Liver (tissue), 9 donors: ENCODE results near the gene ARHGAP35. TPM values are rescaled to one million over a fixed set of nuclear protein-coding genes. Genes with fewer than 3 reads are reported as not detected.

Source experiments
- DNase-seq: peaks from one replicate; pipeline ENCODE4 v3.0.0-alpha.2; 2017; ENCODE audit warnings: low spot score
- H3K27ac ChIP-seq, 2 donors: one replicate each; pipeline ENCODE4 v1.7.0; 2013; ENCODE audit warnings: inconsistent platforms in 2 of 2, low read length in 2 of 2, control low read depth in 1 of 2, low read depth in 1 of 2, mild to moderate bottlenecking in 1 of 2
- H3K27me3 ChIP-seq, 4 donors: one replicate each; pipeline versions ENCODE4 v1.6.1 to v1.7.0; 2013; ENCODE audit warnings: low read length in 3 of 4, inconsistent platforms in 1 of 4, mild to moderate bottlenecking in 1 of 4, moderate library complexity in 1 of 4; ENCODE audit not compliant: control insufficient read depth in 4 of 4, insufficient read depth in 4 of 4
- H3K36me3 ChIP-seq, 4 donors: one replicate each; pipeline versions ENCODE4 v1.6.1 to v1.7.0; 2013; ENCODE audit warnings: low read length in 3 of 4, mild to moderate bottlenecking in 3 of 4, low read depth in 1 of 4, moderate library complexity in 1 of 4; ENCODE audit not compliant: control insufficient read depth in 4 of 4, insufficient read depth in 3 of 4
- H3K4me1 ChIP-seq, 4 donors: one replicate each; pipeline versions ENCODE4 v1.6.1 to v1.7.0; 2013; ENCODE audit warnings: low read length in 3 of 4, mild to moderate bottlenecking in 3 of 4, moderate library complexity in 1 of 4; ENCODE audit not compliant: control insufficient read depth in 4 of 4, insufficient read depth in 4 of 4
- H3K4me3 ChIP-seq, 3 donors: one replicate each; pipeline versions ENCODE4 v1.6.1 to v1.7.0; 2013; ENCODE audit warnings: low read length in 3 of 3, control low read depth in 1 of 3, low read depth in 1 of 3, mild to moderate bottlenecking in 1 of 3
- H3K9ac ChIP-seq, 2 donors: one replicate each; pipeline ENCODE4 v1.7.0; 2013; ENCODE audit warnings: low read length in 2 of 2, mild to moderate bottlenecking in 2 of 2, moderate library complexity in 2 of 2, control low read depth in 1 of 2, low read depth in 1 of 2
- H3K9me3 ChIP-seq, 4 donors: one replicate each; pipeline versions ENCODE4 v1.6.1 to v1.7.0; 2013; ENCODE audit warnings: low read length in 3 of 4; ENCODE audit not compliant: control insufficient read depth in 4 of 4
- CTCF ChIP-seq: fragments of 150-350 bp; IDR thresholded peaks from 2 replicates; pipeline ENCODE4 v1.5.1; 2017; ENCODE audit warnings: improper control_type of control experiment, low read depth, low read length; ENCODE audit not compliant: missing input control
- EGR1 ChIP-seq, 2 donors: IDR thresholded peaks; 2 replicates each; pipeline ENCODE4 v1.6.1; 2016 to 2018; ENCODE audit warnings: antibody characterized with exemption in 2 of 2, low read depth in 2 of 2
- GABPA ChIP-seq, 2 donors: IDR thresholded peaks in 1 of 2; conservative IDR thresholded peaks in 1 of 2; 2 replicates each; pipeline ENCODE4 v1.6.1; 2016; ENCODE audit warnings: antibody characterized with exemption in 2 of 2, mild to moderate bottlenecking in 1 of 2, moderate library complexity in 1 of 2
- HNF4A ChIP-seq, 2 donors: conservative IDR thresholded peaks; 2 replicates each; pipeline ENCODE4 v1.6.1; 2016; ENCODE audit warnings: antibody characterized with exemption in 2 of 2, mild to moderate bottlenecking in 2 of 2
- MAX ChIP-seq: IDR thresholded peaks from 2 replicates; pipeline ENCODE4 v1.6.1; 2016; ENCODE audit warnings: antibody characterized with exemption
- NR2F2 ChIP-seq: IDR thresholded peaks from 2 replicates; pipeline ENCODE4 v1.6.1; 2016; ENCODE audit warnings: antibody characterized with exemption
- RAD21 ChIP-seq, 2 donors: IDR thresholded peaks; 2 replicates each; pipeline ENCODE4 v1.6.1; 2016; ENCODE audit warnings: antibody characterized with exemption in 2 of 2, mild to moderate bottlenecking in 2 of 2
- REST ChIP-seq: IDR thresholded peaks from 2 replicates; pipeline ENCODE4 v1.6.1; 2016; ENCODE audit warnings: antibody characterized with exemption, mild to moderate bottlenecking
- RXRA ChIP-seq, 2 donors: IDR thresholded peaks; 2 replicates each; pipeline ENCODE4 v1.6.1; 2017 to 2018; ENCODE audit warnings: antibody characterized with exemption in 2 of 2, mild to moderate bottlenecking in 1 of 2
- SP1 ChIP-seq: IDR thresholded peaks from 2 replicates; pipeline ENCODE4 v1.6.1; 2018; ENCODE audit warnings: antibody characterized with exemption, mild to moderate bottlenecking
- YY1 ChIP-seq: IDR thresholded peaks from 2 replicates; pipeline ENCODE4 v1.6.1; 2016; ENCODE audit warnings: antibody characterized with exemption, mild to moderate bottlenecking
- WGBS: extraction: QIAGEN DNeasy Blood & Tissue Kit; methylation state at CpG from one replicate; pipeline ENCODE4 v1.1.7; 2013; 5-methylcytosine and 5-hydroxymethylcytosine counted together
- polyA plus RNA-seq, 2 donors: library from polyadenylated mRNA; stranded (reverse) in 1 of 2; unstranded in 1 of 2; fragments of 200-250 nt in 1 of 2; fragments of >200 nt in 1 of 2; fragmentation: Nextera tagmentation in 1 of 2; extraction: Ambion mirVana in 1 of 2; gene quantifications; one replicate each; pipeline versions ENCODE4 v1.2.1 to v1.2.3, GENCODE V29; 2013 to 2015
- total RNA-seq, 2 donors: library from RNA; depleted of rRNA; stranded (reverse); fragments of >200 nt; gene quantifications; one replicate each; pipeline ENCODE4 v1.2.3, GENCODE V29; 2014
- TF ChIP-seq, protein P1 (sequence below): IDR thresholded peaks from 2 replicates; pipeline ENCODE4 v1.6.1; 2016; ENCODE audit warnings: antibody characterized with exemption
- TF ChIP-seq, protein P2 (sequence below): IDR thresholded peaks from 2 replicates; pipeline ENCODE4 v1.6.1; 2016; ENCODE audit warnings: antibody characterized with exemption
- donor health status: healthy.
- donor health status: healthy.
- donor health status: healthy.
- donor health status: healthy.
- donor health status: healthy.

ARHGAP35 gene
- total and polyA plus RNA-seq, 4 donors = 15.5 to 49.2 (median 21.7) TPM

GRCh38 chr19:46838160-46838559 is 22.6 kb upstream of the ARHGAP35 start (continued):
- TF ChIP-seq EGR1 (IDR thresholded peaks at IDR 0.05; ENCODE audit: low read depth in 2 of 2) = no peak
- no peak for TF ChIP-seq HNF4A (conservative IDR thresholded peaks at IDR 0.05)
- no peak for TF ChIP-seq RXRA (IDR thresholded peaks at IDR 0.05)

- no peak overlapping the region for H3K4me3 ChIP-seq
- DNase-seq = no peak
- H3K4me1 ChIP-seq = peaks cover 0 to 10% (median 6%) of the 10 kb centered on the region in 4 donors
- H3K9me3 ChIP-seq = no peaks in the 10 kb centered on the region
- WGBS = 80% methylated on average over 12 of the region's 12 CpGs
- peaks cover 8 to 29% (median 15%) of the 10 kb centered on the region in 4 donors for H3K36me3 ChIP-seq
- TF ChIP-seq RAD21 (IDR thresholded peaks at IDR 0.05) (no peak), SP1 (no peak), CTCF (no peak), NR2F2 (no peak), EGR1 (IDR thresholded peaks at IDR 0.05; ENCODE audit: low read depth in 2 of 2) (no peak), YY1 (no peak), MAX (no peak)
- TF ChIP-seq, protein P1, sequence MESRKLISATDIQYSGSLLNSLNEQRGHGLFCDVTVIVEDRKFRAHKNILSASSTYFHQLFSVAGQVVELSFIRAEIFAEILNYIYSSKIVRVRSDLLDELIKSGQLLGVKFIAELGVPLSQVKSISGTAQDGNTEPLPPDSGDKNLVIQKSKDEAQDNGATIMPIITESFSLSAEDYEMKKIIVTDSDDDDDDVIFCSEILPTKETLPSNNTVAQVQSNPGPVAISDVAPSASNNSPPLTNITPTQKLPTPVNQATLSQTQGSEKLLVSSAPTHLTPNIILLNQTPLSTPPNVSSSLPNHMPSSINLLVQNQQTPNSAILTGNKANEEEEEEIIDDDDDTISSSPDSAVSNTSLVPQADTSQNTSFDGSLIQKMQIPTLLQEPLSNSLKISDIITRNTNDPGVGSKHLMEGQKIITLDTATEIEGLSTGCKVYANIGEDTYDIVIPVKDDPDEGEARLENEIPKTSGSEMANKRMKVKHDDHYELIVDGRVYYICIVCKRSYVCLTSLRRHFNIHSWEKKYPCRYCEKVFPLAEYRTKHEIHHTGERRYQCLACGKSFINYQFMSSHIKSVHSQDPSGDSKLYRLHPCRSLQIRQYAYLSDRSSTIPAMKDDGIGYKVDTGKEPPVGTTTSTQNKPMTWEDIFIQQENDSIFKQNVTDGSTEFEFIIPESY = no peak
- TF ChIP-seq, protein P2, sequence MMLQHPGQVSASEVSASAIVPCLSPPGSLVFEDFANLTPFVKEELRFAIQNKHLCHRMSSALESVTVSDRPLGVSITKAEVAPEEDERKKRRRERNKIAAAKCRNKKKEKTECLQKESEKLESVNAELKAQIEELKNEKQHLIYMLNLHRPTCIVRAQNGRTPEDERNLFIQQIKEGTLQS = no peak
- no peak overlapping the region for H3K27ac ChIP-seq
- no peaks in the 10 kb centered on the region for H3K27me3 ChIP-seq
- no peak overlapping the region for H3K9ac ChIP-seq
Observed at GRCh38 chr19:46839752-46840497, 20.9 kb upstream of the ARHGAP35 start.

- no peaks in the 10 kb centered on the region for H3K9me3 ChIP-seq
- peaks cover 0 to 10% (median 6%) of the 10 kb centered on the region in 4 donors for H3K4me1 ChIP-seq
- peaks cover 8 to 29% (median 15%) of the 10 kb centered on the region in 4 donors for H3K36me3 ChIP-seq
- DNase-seq = peak; percentile 60
- no peaks in the 10 kb centered on the region for H3K27me3 ChIP-seq
- WGBS = 24% methylated on average over 13 of the region's 13 CpGs
- no peak overlapping the region for H3K27ac ChIP-seq
- no peak overlapping the region for H3K9ac ChIP-seq
- TF ChIP-seq GABPA (IDR thresholded peaks at IDR 0.05 in 1 of 2, conservative IDR thresholded peaks at IDR 0.05 in 1 of 2) (no peak), CTCF (peak; percentile 84), YY1 (peak; percentile 33), RXRA (IDR thresholded peaks at IDR 0.05) (no peak), MAX (no peak), REST (no peak), RAD21 (IDR thresholded peaks at IDR 0.05) (peak; percentile 90)
- TF ChIP-seq, protein P2 = no peak
- H3K4me3 ChIP-seq = no peak overlapping the region
Observed at GRCh38 chr19:46840498-46840942, 20.3 kb upstream of the ARHGAP35 start.
